Duodenal mucosa (tissue), 2 donors: Measurements from ENCODE around the gene NDRG3.

Experiments
- H3K27ac ChIP-seq: one replicate; pipeline ENCODE4 v1.7.0; 2013; ENCODE audit warnings: low read depth, low read length
- H3K27me3 ChIP-seq, 2 donors: one replicate each; pipeline ENCODE4 v1.7.0; 2013; ENCODE audit warnings: low read length in 2 of 2, control low read depth in 1 of 2; ENCODE audit not compliant: insufficient read depth in 2 of 2, control insufficient read depth in 1 of 2
- H3K36me3 ChIP-seq, 2 donors: one replicate each; pipeline ENCODE4 v1.7.0; 2013; ENCODE audit warnings: low read length in 2 of 2, control low read depth in 1 of 2; ENCODE audit not compliant: insufficient read depth in 2 of 2, control insufficient read depth in 1 of 2
- H3K4me1 ChIP-seq, 2 donors: one replicate each; pipeline ENCODE4 v1.7.0; 2013; ENCODE audit warnings: low read length in 2 of 2, control low read depth in 1 of 2; ENCODE audit not compliant: insufficient read depth in 2 of 2, control insufficient read depth in 1 of 2
- H3K4me3 ChIP-seq, 2 donors: one replicate each; pipeline ENCODE4 v1.7.0; 2013; ENCODE audit warnings: low read length in 2 of 2, low read depth in 1 of 2
- H3K9ac ChIP-seq, 2 donors: one replicate each; pipeline ENCODE4 v1.7.0; 2013; ENCODE audit warnings: low read length in 2 of 2, low read depth in 1 of 2
- H3K9me3 ChIP-seq, 2 donors: one replicate each; pipeline ENCODE4 v1.7.0; 2013; ENCODE audit warnings: low read length in 2 of 2, control low read depth in 1 of 2; ENCODE audit not compliant: control insufficient read depth in 1 of 2

The NDRG3 gene

GRCh38 chr20:36742558-36742957 is 3.3 kb downstream of the NDRG3 start:
- Histone ChIP-seq H3K4me3 (no peak overlapping the region), H3K27ac (no peak overlapping the region), H3K9ac (no peak overlapping the region)

GRCh38 chr20:36741072-36741471 is 4.8 kb downstream of the NDRG3 start:
- Histone ChIP-seq H3K27ac (no peak overlapping the region), H3K4me1 (peaks cover 6 to 7% of the 10 kb centered on the region in 2 donors)

More at GRCh38 chr20:36742558-36742957, 3.3 kb downstream of the NDRG3 start:
- Histone ChIP-seq H3K27me3 (no peaks in the 10 kb centered on the region), H3K4me1 (peaks cover 7 to 9% of the 10 kb centered on the region in 2 donors), H3K9me3 (no peaks in the 10 kb centered on the region), H3K36me3 (no peaks in the 10 kb centered on the region)

GRCh38 chr20:36737183-36737499 is 8.7 kb downstream of the NDRG3 start:
- H3K4me3 ChIP-seq: no peak overlapping the region
- peaks cover 0 to 5% of the 10 kb centered on the region in 2 donors for H3K36me3 ChIP-seq
- no peaks in the 10 kb centered on the region for H3K27me3 ChIP-seq
- no peak overlapping the region for H3K27ac ChIP-seq
- peaks cover 0 to 6% of the 10 kb centered on the region in 2 donors for H3K4me1 ChIP-seq
- H3K9me3 ChIP-seq: no peaks in the 10 kb centered on the region
- H3K9ac ChIP-seq: no peak overlapping the region

More at GRCh38 chr20:36741072-36741471, 4.8 kb downstream of the NDRG3 start:
- H3K9me3 ChIP-seq: no peaks in the 10 kb centered on the region
- no peaks in the 10 kb centered on the region for H3K27me3 ChIP-seq
- H3K36me3 ChIP-seq: no peaks in the 10 kb centered on the region
- H3K9ac ChIP-seq: no peak overlapping the region
- no peak overlapping the region for H3K4me3 ChIP-seq

GRCh38 chr20:36736451-36737182 is 9.3 kb downstream of the NDRG3 start:
- H3K4me1 ChIP-seq: peaks cover 0 to 6% of the 10 kb centered on the region in 2 donors
- no peak overlapping the region for H3K4me3 ChIP-seq
- H3K9me3 ChIP-seq: no peaks in the 10 kb centered on the region
- H3K9ac ChIP-seq: no peak overlapping the region
- H3K27me3 ChIP-seq: no peaks in the 10 kb centered on the region
- H3K36me3 ChIP-seq: peaks cover 0 to 5% of the 10 kb centered on the region in 2 donors
- H3K27ac ChIP-seq: no peak overlapping the region

GRCh38 chr20:36732456-36732855 is 13.4 kb downstream of the NDRG3 start:
- Histone ChIP-seq H3K9ac (no peak overlapping the region), H3K27me3 (no peaks in the 10 kb centered on the region), H3K4me3 (no peak overlapping the region), H3K27ac (no peak overlapping the region), H3K9me3 (no peaks in the 10 kb centered on the region), H3K4me1 (peaks cover 0 to 6% of the 10 kb centered on the region in 2 donors), H3K36me3 (peaks cover 0 to 5% of the 10 kb centered on the region in 2 donors)

- Histone ChIP-seq H3K27ac (no peak overlapping the region), H3K4me3 (no peak overlapping the region), H3K36me3 (peaks cover 0 to 5% of the 10 kb centered on the region in 2 donors), H3K9me3 (no peaks in the 10 kb centered on the region), H3K9ac (no peak overlapping the region), H3K27me3 (no peaks in the 10 kb centered on the region), H3K4me1 (peaks cover 0 to 3% of the 10 kb centered on the region in 2 donors)
Observed at GRCh38 chr20:36728986-36729385, 16.9 kb downstream of the NDRG3 start.

GRCh38 chr20:36726168-36726567 is 19.7 kb downstream of the NDRG3 start:
- H3K27me3 ChIP-seq: no peaks in the 10 kb centered on the region
- H3K4me1 ChIP-seq: no peaks in the 10 kb centered on the region
- no peak overlapping the region for H3K27ac ChIP-seq
- no peak overlapping the region for H3K9ac ChIP-seq
- no peak overlapping the region for H3K4me3 ChIP-seq
- H3K9me3 ChIP-seq: no peaks in the 10 kb centered on the region
- no peaks in the 10 kb centered on the region for H3K36me3 ChIP-seq

- H3K36me3 ChIP-seq: peaks cover 0 to 4% of the 10 kb centered on the region in 2 donors
- no peak overlapping the region for H3K9ac ChIP-seq
- no peak overlapping the region for H3K27ac ChIP-seq
- no peaks in the 10 kb centered on the region for H3K27me3 ChIP-seq
- H3K4me3 ChIP-seq: no peak overlapping the region
- no peaks in the 10 kb centered on the region for H3K4me1 ChIP-seq
- H3K9me3 ChIP-seq: no peaks in the 10 kb centered on the region
Observed at GRCh38 chr20:36720510-36720909, 25.4 kb downstream of the NDRG3 start.

- Histone ChIP-seq H3K36me3 (peaks cover 0 to 4% of the 10 kb centered on the region in 2 donors), H3K9me3 (no peaks in the 10 kb centered on the region), H3K27me3 (no peaks in the 10 kb centered on the region), H3K9ac (no peak overlapping the region), H3K4me1 (no peaks in the 10 kb centered on the region), H3K27ac (no peak overlapping the region), H3K4me3 (no peak overlapping the region)
Observed at GRCh38 chr20:36717657-36718056, 28.2 kb downstream of the NDRG3 start.

- no peak overlapping the region for H3K27ac ChIP-seq
- peaks cover 0 to 4% of the 10 kb centered on the region in 2 donors for H3K36me3 ChIP-seq
Observed at GRCh38 chr20:36717021-36717420, 28.9 kb downstream of the NDRG3 start.

More at GRCh38 chr20:36717021-36717420, 28.9 kb downstream of the NDRG3 start:
- Histone ChIP-seq H3K4me1 (no peaks in the 10 kb centered on the region), H3K9me3 (no peaks in the 10 kb centered on the region), H3K9ac (no peak overlapping the region), H3K4me3 (no peak overlapping the region), H3K27me3 (no peaks in the 10 kb centered on the region)
